Gastroesophageal sphincter (tissue), 3 donors: ENCODE results near the gene NPC2.

Experiments
- CTCF ChIP-seq, 4 experiments: fragments of 200-600 bp in 2 of 4; fragments of 450-650 bp in 2 of 4; sonication (generic) in 1 of 4; IDR thresholded peaks; one replicate each; pipeline ENCODE4 v1.5.1; 2017 to 2019; ENCODE audit warnings: antibody characterized with exemption in 4 of 4, mild to moderate bottlenecking in 2 of 4, moderate library complexity in 2 of 4
- POLR2A ChIP-seq, 2 donors: fragments of 450-650 bp; IDR thresholded peaks; one replicate each; pipeline ENCODE4 v1.6.1; 2017; ENCODE audit warnings: antibody characterized with exemption in 2 of 2, mild to moderate bottlenecking in 2 of 2, moderate library complexity in 1 of 2
- POLR2AphosphoS5 ChIP-seq: sonication (generic); formaldehyde crosslinking; IDR thresholded peaks from one replicate; pipeline ENCODE4 v1.6.1; 2017; ENCODE audit warnings: antibody characterized with exemption

GRCh38 chr14:74468513-74468912 lies 24.6 kb downstream of the NPC2 start:
- TF ChIP-seq CTCF (IDR thresholded peaks at IDR 0.05) (no peak), POLR2AphosphoS5 (no peak), POLR2A (IDR thresholded peaks at IDR 0.05) (no peak)
